ENCODE results near the gene PRMT9. TPM values are rescaled to one million over a fixed set of nuclear protein-coding genes. Genes with fewer than 3 reads are reported as not detected.

The PRMT9 gene
- 10 to 100 TPM; 26.9 to 30.5 (median 27.4) TPM for polyA plus RNA-seq (ENCODE audit: insufficient read length in 3 of 3)

- DNase-seq (ENCODE audit: low read depth in 3 of 3, low spot score in 2 of 3) = peak; percentile 73 to 81 (median 76)
These were observed at the start of gene PRMT9 for GRCh38 chr4:147683717-147684700. TSS of gene PRMT9 (minus strand) at chr4:147684163. CDS start at chr4:147683987, 176 bp downstream.

GRCh38 chr4:147732518-147733235 lies 48.7 kb upstream of the PRMT9 start:
- DNase-seq (ENCODE audit: low read depth in 3 of 3, low spot score in 2 of 3) = peak in 1 of 3 donors; percentile 63

GRCh38 chr4:147731580-147732517 lies 47.9 kb upstream of the PRMT9 start, which contains the start of gene ARHGAP10:
TSS of gene ARHGAP10 (plus strand) at chr4:147732088. CDS start at chr4:147732302, 214 bp downstream.
- peak; percentile 48 to 58 (median 58) for DNase-seq (ENCODE audit: low read depth in 3 of 3, low spot score in 2 of 3)

- DNase-seq (ENCODE audit: low read depth in 3 of 3, low spot score in 2 of 3) = no peak
These were observed 46.4 kb upstream of the PRMT9 start for GRCh38 chr4:147730333-147730732.

- no peak for DNase-seq (ENCODE audit: low read depth in 3 of 3, low spot score in 2 of 3)
These were observed 43.6 kb upstream of the PRMT9 start for GRCh38 chr4:147727476-147728028.

GRCh38 chr4:147725673-147726072 lies 41.7 kb upstream of the PRMT9 start:
- DNase-seq (ENCODE audit: low read depth in 3 of 3, low spot score in 2 of 3) = no peak

- no peak for DNase-seq (ENCODE audit: low read depth in 3 of 3, low spot score in 2 of 3)
These were observed 40.7 kb upstream of the PRMT9 start for GRCh38 chr4:147724468-147725201.

- no peak for DNase-seq (ENCODE audit: low read depth in 3 of 3, low spot score in 2 of 3)
These were observed 39.4 kb upstream of the PRMT9 start for GRCh38 chr4:147723326-147723725.

- DNase-seq (ENCODE audit: low read depth in 3 of 3, low spot score in 2 of 3) = no peak
These were observed 33.9 kb upstream of the PRMT9 start for GRCh38 chr4:147717878-147718277.

GRCh38 chr4:147714575-147715401 lies 30.8 kb upstream of the PRMT9 start:
- DNase-seq (ENCODE audit: low read depth in 3 of 3, low spot score in 2 of 3) = no peak

GRCh38 chr4:147709999-147710398 lies 26.0 kb upstream of the PRMT9 start:
- no peak for DNase-seq (ENCODE audit: low read depth in 3 of 3, low spot score in 2 of 3)

- DNase-seq (ENCODE audit: low read depth in 3 of 3, low spot score in 2 of 3) = no peak
These were observed 24.1 kb upstream of the PRMT9 start for GRCh38 chr4:147707892-147708672.

- DNase-seq (ENCODE audit: low read depth in 3 of 3, low spot score in 2 of 3) = no peak
These were observed 20.9 kb upstream of the PRMT9 start for GRCh38 chr4:147704846-147705245.

- DNase-seq (ENCODE audit: low read depth in 3 of 3, low spot score in 2 of 3) = no peak
These were observed 12.9 kb upstream of the PRMT9 start for GRCh38 chr4:147696866-147697265.

GRCh38 chr4:147693218-147693617 lies 9.3 kb upstream of the PRMT9 start:
- no peak for DNase-seq (ENCODE audit: low read depth in 3 of 3, low spot score in 2 of 3)

- no peak for DNase-seq (ENCODE audit: low read depth in 3 of 3, low spot score in 2 of 3)
These were observed 7.9 kb upstream of the PRMT9 start for GRCh38 chr4:147691820-147692219.

- no peak for DNase-seq (ENCODE audit: low read depth in 3 of 3, low spot score in 2 of 3)
These were observed 5.1 kb upstream of the PRMT9 start for GRCh38 chr4:147689067-147689466.

GRCh38 chr4:147683188-147683591 lies 773 bp downstream of the PRMT9 start:
- no peak for DNase-seq (ENCODE audit: low read depth in 3 of 3, low spot score in 2 of 3)

All from right renal cortex interstitium (tissue), 3 donors.